HG03060 (cell line): Measurements from ENCODE around the gene LRRTM4.

ENCODE experiments used
- ATAC-seq: cut with Tn5 transposase; IDR thresholded peaks from one replicate; pipeline ENCODE4 v1.9.1; 2021; ENCODE audit warnings: low read depth, moderate number of reproducible peaks; ENCODE audit not compliant: unreplicated experiment

The LRRTM4 gene

GRCh38 chr2:77479395-77479794 lies 42.8 kb downstream of the LRRTM4 start:
- ATAC-seq, result no peak

DNA sequence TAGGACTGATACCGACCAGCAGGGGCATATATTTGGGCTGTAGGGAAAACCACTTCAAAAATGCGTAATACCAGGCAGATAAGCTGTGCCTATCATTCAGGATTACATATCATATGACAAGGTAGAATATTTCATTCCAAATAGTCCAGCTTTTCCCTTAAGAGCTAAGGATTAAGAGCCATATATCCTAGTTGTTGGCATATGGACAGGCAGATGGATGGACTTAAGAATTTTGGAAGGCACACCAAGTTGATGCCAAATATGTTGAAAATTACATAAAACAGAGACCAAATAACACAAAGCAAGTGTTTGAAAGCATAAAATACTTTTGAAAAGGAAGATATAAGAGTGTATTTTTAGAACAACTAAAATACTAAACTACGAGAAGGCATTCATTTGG lies 52.1 kb downstream of the LRRTM4 start:
- no peak for ATAC-seq

- no peak for ATAC-seq
Observed at GRCh38 chr2:77469106-77469505, 53.1 kb downstream of the LRRTM4 start.

DNA sequence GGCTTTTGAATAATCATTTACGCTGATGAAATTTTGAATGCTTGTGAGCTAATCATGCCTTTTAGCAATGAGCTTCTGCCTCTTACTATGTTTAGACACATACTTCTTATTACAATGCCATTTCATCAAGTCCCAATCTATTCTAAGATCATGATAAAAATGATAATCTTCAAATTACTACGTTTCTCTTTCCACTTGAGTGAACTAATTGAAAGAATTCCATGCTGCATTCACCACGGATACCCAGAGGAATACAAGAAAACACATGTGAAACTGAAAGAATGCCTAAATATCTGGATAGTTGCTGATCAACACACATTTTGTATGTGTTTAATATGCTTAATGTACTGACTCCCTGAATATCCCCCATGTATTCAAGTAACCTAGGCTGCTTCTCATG lies 62.3 kb downstream of the LRRTM4 start:
- no peak for ATAC-seq

DNA sequence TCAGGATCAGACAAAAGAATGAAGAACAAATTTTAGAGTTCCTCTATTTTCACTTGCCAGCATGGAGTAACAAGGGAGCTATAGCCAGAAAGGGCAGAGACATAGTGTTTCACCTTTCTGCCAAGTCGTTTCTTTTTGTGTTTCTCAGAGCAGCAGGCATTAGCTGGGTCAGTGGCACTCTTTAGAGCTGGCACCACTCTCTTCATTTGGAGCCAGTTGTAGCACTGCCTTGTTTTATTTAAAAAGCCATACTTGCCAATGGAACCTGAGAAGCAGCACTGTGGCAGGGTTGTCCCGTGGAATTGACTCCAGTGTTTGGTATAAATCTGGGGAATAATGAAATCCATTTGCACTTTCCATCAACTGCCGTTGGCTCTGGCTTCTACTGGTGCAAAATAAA lies 64.0 kb downstream of the LRRTM4 start:
- no peak for ATAC-seq

DNA sequence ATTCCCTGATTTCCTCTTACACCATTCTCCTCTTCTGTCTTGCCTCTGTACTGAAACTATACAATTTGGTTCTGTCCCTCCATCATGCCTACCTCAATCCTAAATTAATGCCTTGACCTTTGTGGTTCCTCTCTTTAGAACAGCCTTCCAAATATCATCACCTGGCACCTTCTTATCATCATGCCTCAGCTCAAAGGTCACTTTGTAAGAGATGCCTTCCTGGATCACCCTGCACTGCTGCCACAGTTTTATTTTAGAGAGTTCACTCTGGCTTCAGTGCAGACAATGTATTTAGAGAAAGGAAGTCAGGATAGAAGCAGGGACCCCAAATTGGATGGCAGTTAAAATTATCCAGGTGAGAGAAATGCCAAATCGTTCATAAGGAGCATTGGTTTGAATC lies 64.5 kb downstream of the LRRTM4 start:
- ATAC-seq, result no peak

GRCh38 chr2:77443076-77443475 lies 79.1 kb downstream of the LRRTM4 start:
- no peak for ATAC-seq

- no peak for ATAC-seq
Observed at GRCh38 chr2:77434880-77435279, 87.3 kb downstream of the LRRTM4 start.

- no peak for ATAC-seq
Observed at GRCh38 chr2:77428946-77429345, 93.2 kb downstream of the LRRTM4 start.

- no peak for ATAC-seq
Observed at GRCh38 chr2:77421971-77422370, 100.2 kb downstream of the LRRTM4 start.

- no peak for ATAC-seq
Observed at GRCh38 chr2:77418537-77418936, 103.6 kb downstream of the LRRTM4 start.

DNA sequence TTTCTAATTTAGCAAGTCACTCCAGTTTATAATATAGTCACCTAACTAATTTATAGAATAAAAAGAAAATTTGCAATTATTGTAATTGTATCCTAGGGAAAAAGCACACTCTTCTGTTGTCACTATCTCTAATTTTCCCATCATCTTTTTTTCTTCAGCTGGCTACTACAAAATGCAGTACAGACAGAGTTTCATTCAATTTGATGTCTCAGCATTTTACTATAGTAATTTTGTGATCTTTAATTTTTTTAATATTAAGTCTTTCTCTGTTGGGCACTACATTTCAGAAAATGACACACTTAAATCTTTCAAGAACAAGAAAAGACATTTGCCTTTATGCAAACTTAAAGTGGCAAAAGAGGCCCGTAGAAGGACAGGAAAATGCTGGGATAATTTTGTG lies 118.0 kb downstream of the LRRTM4 start:
- no peak for ATAC-seq

DNA sequence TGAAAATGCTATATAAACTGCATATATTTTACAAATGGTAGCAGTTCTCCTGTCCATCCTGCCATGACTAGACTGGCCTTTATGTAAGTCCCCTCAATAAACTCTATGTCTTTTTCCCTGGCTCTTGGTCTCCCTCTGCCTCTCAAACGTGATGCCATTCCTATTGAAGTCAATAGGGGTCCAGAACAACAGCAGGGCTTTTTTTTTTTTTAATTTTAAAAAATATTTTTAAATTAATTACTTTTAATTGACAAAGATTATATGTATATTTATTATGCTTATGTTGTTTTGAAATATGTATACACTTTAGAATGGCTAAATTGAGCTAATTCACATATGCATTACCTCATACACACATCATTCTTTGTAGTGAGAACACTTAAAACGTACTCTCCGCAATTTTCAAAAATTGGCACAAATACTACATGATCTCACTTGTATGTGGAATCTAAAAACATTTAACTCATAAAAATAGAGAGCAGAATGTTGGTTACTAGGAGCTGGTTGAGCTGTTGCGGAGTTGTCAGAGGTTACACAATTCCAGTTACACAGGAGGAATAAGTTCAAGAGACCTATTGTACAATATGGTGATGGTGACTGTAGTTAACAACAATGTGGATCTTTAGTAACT lies 123.1 kb downstream of the LRRTM4 start:
- no peak for ATAC-seq

- ATAC-seq, result no peak
Observed at GRCh38 chr2:77397763-77398162, 124.4 kb downstream of the LRRTM4 start.

- ATAC-seq, result no peak
Observed at GRCh38 chr2:77395011-77395410, 127.2 kb downstream of the LRRTM4 start.

GRCh38 chr2:77391119-77391518 lies 131.1 kb downstream of the LRRTM4 start:
- no peak for ATAC-seq

DNA sequence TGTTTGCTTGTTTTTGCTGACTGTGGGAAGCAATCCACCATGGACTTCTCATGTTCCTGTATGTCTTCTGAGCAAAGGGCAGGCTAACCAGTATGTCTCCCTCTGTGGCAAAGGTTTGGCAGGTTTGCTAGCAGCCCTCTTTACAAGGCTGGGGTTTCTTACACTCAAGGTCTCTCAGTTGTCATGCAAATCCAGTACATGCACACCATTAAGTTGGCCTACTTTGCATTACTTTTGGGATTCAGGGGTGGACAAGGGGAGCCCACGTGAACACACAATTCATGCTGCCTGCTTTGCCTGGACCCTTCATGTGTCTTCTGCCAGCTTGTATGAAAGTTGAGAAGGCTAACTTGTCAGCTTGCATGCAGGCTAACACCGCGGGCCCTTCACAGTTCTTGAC lies 134.9 kb downstream of the LRRTM4 start:
- no peak for ATAC-seq

- ATAC-seq, result no peak
Observed at GRCh38 chr2:77372636-77373035, 149.5 kb downstream of the LRRTM4 start.

DNA sequence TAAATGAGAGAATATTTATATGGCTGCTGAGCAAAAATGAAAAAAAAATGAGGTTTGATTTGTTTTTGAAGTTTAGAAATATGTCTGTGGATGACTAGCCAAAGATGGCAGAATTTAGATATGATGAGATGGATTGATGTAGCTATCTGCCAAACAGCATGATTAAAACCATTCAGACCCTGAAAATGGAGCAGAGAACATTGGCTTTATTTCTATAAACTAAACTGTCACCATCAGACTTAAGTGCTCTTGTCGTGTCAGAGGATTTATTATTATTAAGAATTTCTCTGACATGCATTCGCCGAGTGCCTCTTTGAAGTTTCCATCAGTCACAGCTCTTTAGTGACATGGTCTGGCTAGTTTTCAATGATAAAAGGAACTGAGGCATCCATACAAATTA lies 151.7 kb downstream of the LRRTM4 start:
- ATAC-seq, result no peak

DNA sequence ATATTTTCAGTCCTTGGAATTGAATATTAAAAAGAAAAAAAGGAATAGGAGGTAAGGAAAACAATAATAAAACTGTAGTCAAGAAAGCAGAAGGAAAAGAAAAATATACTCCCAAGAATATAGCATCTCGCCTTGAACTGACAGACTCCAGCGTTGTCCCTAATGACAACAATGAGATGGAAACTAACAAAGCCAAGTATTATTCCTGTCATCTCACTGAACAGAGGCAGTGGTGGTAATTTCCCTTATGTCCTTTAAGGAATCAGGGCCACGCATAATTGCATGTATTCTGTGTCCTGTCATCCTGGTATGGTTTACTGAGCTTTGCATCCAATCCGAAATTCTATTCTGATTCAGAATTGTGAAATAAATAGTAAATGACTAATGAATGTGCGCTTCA lies 158.9 kb downstream of the LRRTM4 start:
- no peak for ATAC-seq

- ATAC-seq, result no peak
Observed at GRCh38 chr2:77348821-77349220, 173.4 kb downstream of the LRRTM4 start.

GRCh38 chr2:77336013-77336412 lies 186.2 kb downstream of the LRRTM4 start:
- no peak for ATAC-seq
